Activated B cell treated with CpG ODN at 0.5 μM for 24 hours (primary cell): Measurements from ENCODE around the gene FRMPD2. TPM values are rescaled to one million over a fixed set of nuclear protein-coding genes. Genes with fewer than 3 reads are reported as not detected.

Experiments used
- ATAC-seq: fragments of 200-7000 bp; cut with Tn5 transposase; one replicate; pipeline ENCODE4 v1.10.0; 2021; ENCODE audit warnings: low read depth, mild to moderate bottlenecking, moderate library complexity
- CTCF ChIA-PET: fragments of 350-600 bp; sonication (Branson Sonifier 250); formaldehyde crosslinking; loops from one replicate; lab custom pipeline; 2021; ENCODE audit warnings: antibody characterized with exemption; lab: Charles Lee
- POLR2A ChIA-PET: fragments of 350-600 bp; sonication (Branson Sonifier 250); formaldehyde crosslinking; loops from one replicate; lab custom pipeline; 2021; ENCODE audit warnings: antibody characterized with exemption; lab: Charles Lee
- DNase-seq: peaks from one replicate; pipeline ENCODE4 v3.0.0; 2022
- H3K27ac Mint-ChIP-seq: one replicate; pipeline ENCODE4 v1.8.0; 2020; ENCODE audit warnings: mixed read lengths
- H3K27me3 Mint-ChIP-seq: one replicate; pipeline ENCODE4 v1.8.0; 2021; ENCODE audit warnings: mixed read lengths
- H3K36me3 Mint-ChIP-seq: one replicate; pipeline ENCODE4 v1.8.0; 2021; ENCODE audit warnings: low read depth, mixed read lengths
- H3K4me1 Mint-ChIP-seq: one replicate; pipeline ENCODE4 v1.8.0; 2021; ENCODE audit warnings: mixed read lengths
- H3K4me3 Mint-ChIP-seq: one replicate; pipeline ENCODE4 v1.8.0; 2020; ENCODE audit warnings: mild to moderate bottlenecking, mixed read lengths
- H3K9me3 Mint-ChIP-seq: one replicate; pipeline ENCODE4 v1.8.0; 2020; ENCODE audit warnings: mixed read lengths
- CTCF ChIP-seq: fragments of 200-600 bp; IDR thresholded peaks from one replicate; pipeline ENCODE4 v1.8.0; 2022; ENCODE audit warnings: antibody characterized with exemption, mild to moderate bottlenecking
- intact Hi-C: fragments of 100-400 bp; cut with micrococcal nuclease; formaldehyde crosslinking; loops from one replicate; pipeline ENCODE4 v1.15.1; 2024
- total RNA-seq: library from RNA; stranded (reverse); gene quantifications from 2 replicates; pipeline ENCODE4 v1.2.3, GENCODE V29; 2022

Gene FRMPD2
- total RNA-seq, 1 donor from 2014 or later: not detected

GRCh38 chr10:48296576-48297098 is 22.1 kb upstream of the FRMPD2 start:
- intact Hi-C loops: no loop called here
- ChIA-PET CTCF (no interaction called here), POLR2A (no interaction called here)
- Mint-ChIP-seq H3K36me3 (no peaks in the 10 kb centered on the region), H3K4me1 (no peaks in the 10 kb centered on the region), H3K27ac (no peak overlapping the region), H3K27me3 (peaks cover 2% of the 10 kb centered on the region), H3K4me3 (no peak overlapping the region), H3K9me3 (no peaks in the 10 kb centered on the region)
- ATAC-seq (no peak), DNase-seq (no peak)
- no peak for TF ChIP-seq CTCF

- Mint-ChIP-seq H3K27me3 (no peaks in the 10 kb centered on the region), H3K36me3 (no peaks in the 10 kb centered on the region), H3K4me1 (peaks cover 9% of the 10 kb centered on the region), H3K4me3 (no peak overlapping the region), H3K27ac (no peak overlapping the region), H3K9me3 (no peaks in the 10 kb centered on the region)
- no peak for DNase-seq
- CTCF ChIA-PET: no interaction called here
- POLR2A ChIA-PET: no interaction called here
- ATAC-seq: no peak
- intact Hi-C loops: no loop called here
- no peak for TF ChIP-seq CTCF
Measured at GRCh38 chr10:48294431-48294830, 19.9 kb upstream of the FRMPD2 start.

GRCh38 chr10:48292616-48293015 is 18.1 kb upstream of the FRMPD2 start:
- H3K9me3 Mint-ChIP-seq: no peaks in the 10 kb centered on the region
- no peak for TF ChIP-seq CTCF
- no peak for DNase-seq
- no peaks in the 10 kb centered on the region for H3K27me3 Mint-ChIP-seq
- ChIA-PET POLR2A (no interaction called here), CTCF (no interaction called here)
- H3K4me3 Mint-ChIP-seq: no peak overlapping the region
- ATAC-seq: no peak
- no peak overlapping the region for H3K27ac Mint-ChIP-seq
- peaks cover 9% of the 10 kb centered on the region for H3K4me1 Mint-ChIP-seq
- intact Hi-C loops: no loop called here
- no peaks in the 10 kb centered on the region for H3K36me3 Mint-ChIP-seq

GRCh38 chr10:48291190-48291589 is 16.7 kb upstream of the FRMPD2 start:
- DNase-seq: no peak
- TF ChIP-seq CTCF: no peak
- Mint-ChIP-seq H3K4me3 (no peak overlapping the region), H3K27me3 (no peaks in the 10 kb centered on the region), H3K9me3 (no peaks in the 10 kb centered on the region), H3K36me3 (no peaks in the 10 kb centered on the region), H3K4me1 (peaks cover 9% of the 10 kb centered on the region), H3K27ac (no peak overlapping the region)
- ChIA-PET POLR2A (no interaction called here), CTCF (interaction anchor here (0.8 kb wide), 1 partner anchor 15 kb away, joined by 3 read pairs; the partner anchor contains the start of gene MAPK8)
- intact Hi-C loops: no loop called here
- ATAC-seq: no peak

GRCh38 chr10:48290286-48290685 is 15.8 kb upstream of the FRMPD2 start:
- no peaks in the 10 kb centered on the region for H3K36me3 Mint-ChIP-seq
- ChIA-PET POLR2A (no interaction called here), CTCF (interaction anchor here (0.7 to 1.4 kb wide), 3 partner anchors 20 to 75 kb away, joined by 3 to 6 read pairs (median 3); no protein-coding TSS in a partner anchor)
- no peaks in the 10 kb centered on the region for H3K9me3 Mint-ChIP-seq
- H3K27ac Mint-ChIP-seq: no peak overlapping the region
- H3K4me3 Mint-ChIP-seq: no peak overlapping the region
- ATAC-seq (no peak), DNase-seq (no peak)
- TF ChIP-seq CTCF: no peak
- no peaks in the 10 kb centered on the region for H3K27me3 Mint-ChIP-seq
- intact Hi-C loops: no loop called here
- peaks cover 17% of the 10 kb centered on the region for H3K4me1 Mint-ChIP-seq
